Prostate gland (tissue), 2 donors: ENCODE data around the gene CRYBB2.
"Not testable (repeated sequence)": the region's sequence is repeated elsewhere in the genome, so short reads cannot be mapped to it uniquely, and the experiment has no call there.

Experiments
- POLR2A ChIP-seq: fragments of 450-650 bp; IDR thresholded peaks from one replicate; pipeline ENCODE4 v1.6.1; 2016; ENCODE audit warnings: antibody characterized with exemption, mild to moderate bottlenecking
- POLR2AphosphoS5 ChIP-seq: sonication (generic); formaldehyde crosslinking; IDR thresholded peaks from one replicate; pipeline ENCODE4 v1.6.1; 2017; ENCODE audit warnings: antibody characterized with exemption
- TF ChIP-seq, protein P1 (sequence below), 4 experiments: fragments of 200-600 bp in 2 of 4; fragments of 450-650 bp in 2 of 4; sonication (generic) in 2 of 4; IDR thresholded peaks; 1 replicate in 3 of 4; 2 replicates in 1 of 4; pipeline ENCODE4 v1.5.1; 2016 to 2019; ENCODE audit warnings: antibody characterized with exemption in 4 of 4, mild to moderate bottlenecking in 2 of 4, moderate library complexity in 2 of 4

DNA sequence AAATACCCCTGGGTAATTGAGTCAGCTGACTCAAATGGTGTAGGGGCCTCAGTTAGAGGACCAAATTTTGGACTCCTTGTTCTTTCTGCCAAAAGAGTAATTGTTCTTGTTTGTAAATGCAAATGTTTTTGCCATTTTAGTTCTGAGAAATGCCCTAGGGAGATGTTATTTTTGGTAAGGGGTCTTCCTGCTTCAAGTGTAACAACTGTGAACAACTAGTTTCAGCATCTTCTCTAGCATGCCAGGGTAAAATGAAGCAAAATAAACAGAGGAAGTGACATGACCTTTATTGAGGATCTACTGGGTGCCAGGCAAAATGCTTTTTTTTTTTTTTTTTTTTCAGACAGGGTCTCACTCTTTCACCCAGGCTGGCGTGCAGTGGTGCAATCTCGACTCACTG, 60.7 kb downstream of the CRYBB2 start:
- TF ChIP-seq, protein P1, sequence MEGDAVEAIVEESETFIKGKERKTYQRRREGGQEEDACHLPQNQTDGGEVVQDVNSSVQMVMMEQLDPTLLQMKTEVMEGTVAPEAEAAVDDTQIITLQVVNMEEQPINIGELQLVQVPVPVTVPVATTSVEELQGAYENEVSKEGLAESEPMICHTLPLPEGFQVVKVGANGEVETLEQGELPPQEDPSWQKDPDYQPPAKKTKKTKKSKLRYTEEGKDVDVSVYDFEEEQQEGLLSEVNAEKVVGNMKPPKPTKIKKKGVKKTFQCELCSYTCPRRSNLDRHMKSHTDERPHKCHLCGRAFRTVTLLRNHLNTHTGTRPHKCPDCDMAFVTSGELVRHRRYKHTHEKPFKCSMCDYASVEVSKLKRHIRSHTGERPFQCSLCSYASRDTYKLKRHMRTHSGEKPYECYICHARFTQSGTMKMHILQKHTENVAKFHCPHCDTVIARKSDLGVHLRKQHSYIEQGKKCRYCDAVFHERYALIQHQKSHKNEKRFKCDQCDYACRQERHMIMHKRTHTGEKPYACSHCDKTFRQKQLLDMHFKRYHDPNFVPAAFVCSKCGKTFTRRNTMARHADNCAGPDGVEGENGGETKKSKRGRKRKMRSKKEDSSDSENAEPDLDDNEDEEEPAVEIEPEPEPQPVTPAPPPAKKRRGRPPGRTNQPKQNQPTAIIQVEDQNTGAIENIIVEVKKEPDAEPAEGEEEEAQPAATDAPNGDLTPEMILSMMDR (IDR thresholded peaks at IDR 0.05): not testable (repeated sequence)
- not testable (repeated sequence) for TF ChIP-seq POLR2A, POLR2AphosphoS5
